Measurements from ENCODE around the gene PPP2R5E. TPM values are rescaled to one million over a fixed set of nuclear protein-coding genes. Genes with fewer than 3 reads are reported as not detected.

Gene PPP2R5E
- total and polyA plus RNA-seq, 10 of the 15 experiments (the other 5 are each of a cell fraction or from before 2014, with no cell fraction given) = 11.4 to 56.2 (median 22.7) TPM

- RAD21 ChIA-PET (ENCODE audit: unreplicated experiment) = interaction anchor here (0.7 kb wide), 1 partner anchor 23 kb away, joined by 3 read pairs; no protein-coding TSS in a partner anchor
- SMC1A ChIA-PET (ENCODE audit: uncharacterized antibody, unreplicated experiment) = interaction anchor here (0.9 to 1.0 kb wide), 2 partner anchors 8 to 968 kb away, joined by 3 to 4 read pairs; no protein-coding TSS in a partner anchor
- Histone ChIP-seq H3K9ac (ENCODE audit: control insufficient read depth, insufficient read depth, low read length) (no peak overlapping the region), H3K4me1 (ENCODE audit: control insufficient read depth, insufficient read depth, low read length) (no peaks in the 10 kb centered on the region), H3K27me3 (replicated peaks in 1 of 2; ENCODE audit: control insufficient read depth in 2 of 2, insufficient read depth in 2 of 2, low read length in 1 of 2) (no peaks in the 10 kb centered on the region), H3K4me2 (ENCODE audit: control insufficient read depth, insufficient read depth) (no peak overlapping the region), H3K9me3 (replicated peaks; ENCODE audit: control insufficient read depth, insufficient read depth, low read length) (no peaks in the 10 kb centered on the region), H3K27ac (ENCODE audit: control insufficient read depth, insufficient read depth) (no peak overlapping the region), H2AFZ (ENCODE audit: control insufficient read depth, low read depth, low read length) (no peak overlapping the region), H3K79me2 (ENCODE audit: control insufficient read depth, insufficient read depth, low read length) (peaks cover 6% of the 10 kb centered on the region), H3K4me3 (no peak overlapping the region), H3K36me3 (ENCODE audit: control insufficient read depth in 2 of 2, insufficient read depth in 2 of 2, low read length in 1 of 2) (peaks cover 3 to 4% of the 10 kb centered on the region in 2 experiments; a peak in 3 of 4 replicates), H4K20me1 (ENCODE audit: control insufficient read depth, insufficient read depth) (no peaks in the 10 kb centered on the region)
- CTCF ChIA-PET = interaction anchor here (0.6 to 1.5 kb wide), 3 partner anchors 8 to 120 kb away, joined by 3 to 5 read pairs (median 3); no protein-coding TSS in a partner anchor
- FAIRE-seq (no peak), DNase-seq (ENCODE audit: low read depth, low spot score) (no peak), ATAC-seq (no peak)
- POLR2A ChIA-PET = interaction anchor here (1.0 to 1.1 kb wide), 3 partner anchors 41 to 118 kb away, joined by 3 to 4 read pairs (median 3); no protein-coding TSS in a partner anchor
- intact Hi-C loops (cut with micrococcal nuclease; ENCODE audit: unreplicated experiment) (no loop called here), in situ Hi-C loops (cut with MboI) (no loop called here)
- TF ChIP-seq TCF3 (IDR thresholded peaks at IDR 0.05; ENCODE audit: borderline replicate concordance, insufficient read depth, low read depth, low read length) (no peak), MAX (IDR thresholded peaks at IDR 0.05; ENCODE audit: low read depth, low read length) (no peak), ZBTB4 (CRISPR knock-in tag; IDR thresholded peaks at IDR 0.05) (no peak)
- BruUV-seq (replicated peaks) = no TSS peak
- WGBS (ENCODE audit: insufficient coverage, insufficient replicate concordance, low lambda C conversion rate, missing lambda C conversion rate) = 97% methylated on average over 4 of the region's 4 CpGs
Measured at GRCh38 chr14:63423889-63424288, 119.3 kb downstream of the PPP2R5E start.

Data from GM12878 (cell line).